H1 (cell line): ENCODE results near the gene NXT2. TPM values are rescaled to one million over a fixed set of nuclear protein-coding genes. Genes with fewer than 3 reads are reported as not detected.

Source experiments
- CTCF ChIA-PET: fragments of 300-600 bp; sonication (Branson Sonifier 250); formaldehyde crosslinking; loops from one replicate; lab custom pipeline; 2021; ENCODE audit not compliant: partially characterized antibody; lab: Charles Lee
- POLR2A ChIA-PET: fragments of 300-600 bp; sonication (Branson Sonifier 250); formaldehyde crosslinking; loops from one replicate; lab custom pipeline; 2021; ENCODE audit warnings: inconsistent platforms; ENCODE audit not compliant: partially characterized antibody; lab: Charles Lee
- DNase-seq, 2 experiments: peaks; one replicate each; pipeline versions ENCODE4 v3.0.0 to v3.0.0-alpha.2; 2010 to 2022; ENCODE audit warnings: low spot score in 2 of 2, low read depth in 1 of 2, mixed read lengths in 1 of 2
- FAIRE-seq: peaks from 2 replicates; lab custom pipeline; 2011; peaks lifted over from hg19 to GRCh38; lab: Jason Lieb, UNC
- H2AFZ ChIP-seq: 2 replicates; pipeline ENCODE4 v1.8.1; 2012; ENCODE audit warnings: low read length, inconsistent platforms
- H2AK5ac ChIP-seq: 2 replicates; pipeline ENCODE4 v1.6.1; 2013; ENCODE audit warnings: low read depth, low read length
- H2BK120ac ChIP-seq: replicated peaks from 2 replicates; pipeline ENCODE3; 2013; ENCODE audit warnings: low read depth, low read length, inconsistent platforms
- H2BK12ac ChIP-seq: 2 replicates; pipeline ENCODE4 v1.6.1; 2013; ENCODE audit warnings: low read depth, low read length
- H2BK15ac ChIP-seq: 2 replicates; pipeline ENCODE4 v1.6.1; 2013; ENCODE audit warnings: low read length
- H2BK20ac ChIP-seq: 2 replicates; pipeline ENCODE4 v1.6.1; 2013; ENCODE audit warnings: low read length
- H2BK5ac ChIP-seq: 2 replicates; pipeline ENCODE4 v1.6.1; 2013; ENCODE audit warnings: low read depth, low read length
- H3K14ac ChIP-seq: 2 replicates; pipeline ENCODE4 v1.6.1; 2013; ENCODE audit warnings: inconsistent platforms; ENCODE audit not compliant: insufficient read length
- H3K18ac ChIP-seq: 2 replicates; pipeline ENCODE4 v1.6.1; 2013; ENCODE audit warnings: low read length; ENCODE audit errors: extremely low read depth
- H3K23ac ChIP-seq: 2 replicates; pipeline ENCODE4 v1.6.1; 2013; ENCODE audit warnings: inconsistent platforms; ENCODE audit not compliant: insufficient read length
- H3K23me2 ChIP-seq: 2 replicates; pipeline ENCODE4 v1.6.1; 2013; ENCODE audit warnings: low read depth, low read length
- H3K27ac ChIP-seq: 2 replicates; pipeline ENCODE4 v1.6.1; 2011; ENCODE audit warnings: low read depth, low read length, inconsistent platforms
- H3K27me3 ChIP-seq, 4 experiments: replicated peaks in 1 of 4; 1 replicate in 1 of 4; 2 replicates in 3 of 4; pipeline versions ENCODE4 v1.6.1 to v1.8.1; 2011 to 2013; ENCODE audit warnings: low read length in 3 of 4, mild to moderate bottlenecking in 3 of 4, inconsistent platforms in 2 of 4, mixed read lengths in 2 of 4, moderate library complexity in 1 of 4; ENCODE audit not compliant: control insufficient read depth in 3 of 4, insufficient read depth in 3 of 4; ENCODE audit errors: extremely low read depth in 1 of 4
- H3K36me3 ChIP-seq, 4 experiments: 2 replicates each; pipeline versions ENCODE4 v1.6.1 to v1.8.1; 2011 to 2013; ENCODE audit warnings: mild to moderate bottlenecking in 4 of 4, low read length in 3 of 4, moderate library complexity in 2 of 4, control low read depth in 1 of 4, inconsistent platforms in 1 of 4; ENCODE audit not compliant: insufficient read depth in 4 of 4, control insufficient read depth in 2 of 4
- H3K4ac ChIP-seq: replicated peaks from 2 replicates; pipeline ENCODE3; 2013; ENCODE audit warnings: low read length, low read depth, mixed read lengths, inconsistent platforms; ENCODE audit not compliant: insufficient read length
- H3K4me1 ChIP-seq, 4 experiments: replicated peaks in 1 of 4; 1 replicate in 1 of 4; 2 replicates in 3 of 4; pipeline versions ENCODE4 v1.6.1 to v1.8.1; 2011 to 2013; ENCODE audit warnings: low read length in 3 of 4, inconsistent platforms in 2 of 4, mixed read lengths in 1 of 4; ENCODE audit not compliant: insufficient read depth in 4 of 4, control insufficient read depth in 3 of 4
- H3K4me2 ChIP-seq, 2 experiments: 2 replicates each; pipeline versions ENCODE4 v1.6.1 to v1.8.1; 2011 to 2013; ENCODE audit warnings: low read depth in 2 of 2, low read length in 2 of 2, control low read depth in 1 of 2, inconsistent platforms in 1 of 2, mild to moderate bottlenecking in 1 of 2; ENCODE audit not compliant: insufficient read depth in 1 of 2
- H3K4me3 ChIP-seq, 4 experiments: fragments of 200-600, 300-600 bp in 1 of 4; sonication (generic), shearing (Covaris generic), sonication (Bioruptor Twin) in 1 of 4; 2 replicates each; pipeline versions ENCODE4 v1.5.1 to v1.8.1; 2011 to 2016; ENCODE audit warnings: low read length in 4 of 4, low read depth in 3 of 4, control low read depth in 2 of 4, inconsistent platforms in 2 of 4, mild to moderate bottlenecking in 2 of 4, mixed read lengths in 1 of 4, moderate library complexity in 1 of 4; ENCODE audit not compliant: insufficient read depth in 2 of 4; ENCODE audit errors: extremely low read depth in 1 of 4
- H3K56ac ChIP-seq: replicated peaks from 2 replicates; pipeline ENCODE3; 2013; ENCODE audit warnings: low read depth, mild to moderate bottlenecking, mixed read lengths, low read length, inconsistent platforms; ENCODE audit not compliant: insufficient read length
- H3K79me1 ChIP-seq: 2 replicates; pipeline ENCODE4 v1.6.1; 2013; ENCODE audit warnings: low read depth, low read length, control low read depth
- H3K79me2 ChIP-seq, 2 experiments: 2 replicates each; pipeline versions ENCODE4 v1.6.1 to v1.8.1; 2012 to 2013; ENCODE audit warnings: low read length in 2 of 2, mild to moderate bottlenecking in 2 of 2, inconsistent platforms in 1 of 2; ENCODE audit not compliant: insufficient read depth in 2 of 2, control insufficient read depth in 1 of 2
- H3K9ac ChIP-seq, 4 experiments: replicated peaks in 1 of 4; 1 replicate in 1 of 4; 2 replicates in 3 of 4; pipeline versions ENCODE4 v1.6.1 to v1.8.1; 2011 to 2013; ENCODE audit warnings: low read depth in 3 of 4, low read length in 3 of 4, control low read depth in 2 of 4, mild to moderate bottlenecking in 2 of 4, moderate library complexity in 2 of 4, inconsistent platforms in 1 of 4; ENCODE audit errors: extremely low read depth in 1 of 4
- H3K9me3 ChIP-seq, 2 experiments: 2 replicates each; pipeline versions ENCODE4 v1.6.1 to v1.8.1; 2012 to 2013; ENCODE audit warnings: mild to moderate bottlenecking in 2 of 2, moderate library complexity in 2 of 2, control low read depth in 1 of 2, inconsistent platforms in 1 of 2, low read depth in 1 of 2, low read length in 1 of 2, mixed read lengths in 1 of 2; ENCODE audit not compliant: insufficient read depth in 2 of 2
- H4K20me1 ChIP-seq, 2 experiments: replicated peaks in 1 of 2; 2 replicates each; pipeline versions ENCODE3 to v1.8.1; 2011 to 2013; ENCODE audit warnings: inconsistent platforms in 2 of 2, low read length in 2 of 2, mild to moderate bottlenecking in 1 of 2; ENCODE audit not compliant: insufficient read depth in 2 of 2, control insufficient read depth in 1 of 2
- H4K5ac ChIP-seq: 2 replicates; pipeline ENCODE4 v1.6.1; 2013; ENCODE audit warnings: low read length, low read depth, mixed read lengths, inconsistent platforms; ENCODE audit not compliant: insufficient read length
- H4K8ac ChIP-seq: 2 replicates; pipeline ENCODE4 v1.8.0; 2013; ENCODE audit warnings: mild to moderate bottlenecking, moderate library complexity, low read length, inconsistent platforms; ENCODE audit not compliant: insufficient read depth; ENCODE audit errors: extremely low read depth
- H4K91ac ChIP-seq: replicated peaks from 2 replicates; pipeline ENCODE3; 2013; ENCODE audit warnings: low read length, mixed read lengths, inconsistent platforms; ENCODE audit not compliant: insufficient read length
- CHD1 ChIP-seq: IDR thresholded peaks from 2 replicates; pipeline ENCODE4 v1.6.1; 2012; ENCODE audit warnings: low read depth, low read length, improper control_type of control experiment
- EZH2 ChIP-seq: fragments of 200-600 bp; sonication (generic); IDR thresholded peaks from 2 replicates; pipeline ENCODE4 v1.7.1; 2012; ENCODE audit warnings: low read depth, mild to moderate bottlenecking, moderate library complexity, low read length, inconsistent platforms; ENCODE audit not compliant: severe bottlenecking
- MAFK ChIP-seq: IDR thresholded peaks from 2 replicates; pipeline ENCODE4 v1.6.1; 2012; ENCODE audit warnings: low read depth, mild to moderate bottlenecking, improper control_type of control experiment, low read length
- SIN3A ChIP-seq, 2 experiments: IDR thresholded peaks in 1 of 2; conservative IDR thresholded peaks in 1 of 2; 2 replicates each; pipeline ENCODE4 v1.6.1; 2011 to 2012; ENCODE audit warnings: low read length in 2 of 2, improper control_type of control experiment in 1 of 2, low read depth in 1 of 2, mild to moderate bottlenecking in 1 of 2
- SP1 ChIP-seq: IDR thresholded peaks from 2 replicates; pipeline ENCODE4 v1.6.1; 2011; ENCODE audit warnings: low read depth, low read length
- WGBS, 2 experiments: shearing (Covaris generic) in 1 of 2; methylation state at CpG; one replicate each; pipeline versions ENCODE4 v1.1.6 to v1.1.7; 2013 to 2015; ENCODE audit warnings: low lambda C conversion rate in 2 of 2, mixed read lengths in 2 of 2, inconsistent platforms in 1 of 2, low coverage in 1 of 2, missing lambda C conversion rate in 1 of 2; ENCODE audit not compliant: insufficient replicate concordance in 2 of 2, insufficient coverage in 1 of 2, insufficient read length in 1 of 2; ENCODE audit errors: extremely low coverage in 1 of 2, missing lambda C conversion rate in 1 of 2; 5-methylcytosine and 5-hydroxymethylcytosine counted together
- polyA plus RNA-seq, 7 experiments: library from polyadenylated mRNA; depleted of rRNA in 3 of 7; stranded (reverse) in 5 of 7; unstranded in 2 of 7; fragments of >200 nt in 5 of 7; fragments of 200-250 nt in 2 of 7; gene quantifications; 1 replicate in 5 of 7; 2 replicates in 1 of 7; 4 replicates in 1 of 7; pipeline versions ENCODE4 v1.2.1 to v1.2.3, GENCODE V29; 2011 to 2013; ENCODE audit warnings: missing spikeins in 2 of 7, mixed read lengths in 2 of 7
- total RNA-seq: library from RNA; stranded (reverse); fragmentation: NEBNext Ultra II Directional; extraction: Animal tissue kit (Norgen Biotek cat#: 25700); gene quantifications from 2 replicates; pipeline ENCODE4 v1.2.1, GENCODE V29; 2021
- TF ChIP-seq, protein P1 (sequence below): IDR thresholded peaks from 2 replicates; pipeline ENCODE4 v1.6.1; 2012; ENCODE audit warnings: low read length, inconsistent platforms
- TF ChIP-seq, protein P2 (sequence below), 3 experiments: IDR thresholded peaks; 1 replicate in 2 of 3; 2 replicates in 1 of 3; pipeline versions ENCODE4 v1.5.1 to v1.6.1; 2011; ENCODE audit warnings: low read length in 3 of 3, mild to moderate bottlenecking in 3 of 3, inconsistent platforms in 2 of 3, low read depth in 1 of 3, moderate library complexity in 1 of 3; ENCODE audit not compliant: insufficient read depth in 1 of 3; ENCODE audit errors: control extremely low read depth in 1 of 3

Gene NXT2
- total and polyA plus RNA-seq, 2 of the 8 experiments (the other 6 are each of a cell fraction or from before 2014, with no cell fraction given) = 6.1 to 13.5 TPM

DNA sequence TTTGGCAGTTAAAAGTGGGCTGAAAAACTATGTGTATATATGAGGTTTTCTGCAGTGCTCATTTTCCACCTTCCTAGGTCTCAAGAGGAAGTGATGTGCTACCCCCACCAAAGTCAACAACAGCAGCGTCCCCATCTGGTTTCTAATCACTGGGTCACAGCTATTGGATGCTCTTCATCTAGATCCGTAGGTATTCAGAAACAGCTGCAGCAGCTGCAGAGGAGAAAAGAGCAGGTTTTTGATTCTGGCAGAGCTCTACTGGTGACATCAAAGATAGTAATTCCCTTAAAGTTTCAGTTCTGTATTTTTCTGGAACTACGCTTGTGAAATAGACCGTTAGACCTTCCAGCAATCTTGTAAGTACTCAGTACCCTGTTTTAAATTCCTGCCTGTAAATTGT, 49.0 kb upstream of the NXT2 start:
- no peaks in the 10 kb centered on the region for H3K79me1 ChIP-seq
- no peaks in the 10 kb centered on the region for H3K27me3 ChIP-seq
- TF ChIP-seq SIN3A (conservative IDR thresholded peaks at IDR 0.05 in 1 of 2, IDR thresholded peaks at IDR 0.05 in 1 of 2; ENCODE audit: low read depth in 1 of 2, low read length in 2 of 2) (no peak), CHD1 (no peak), EZH2 (no peak), SP1 (no peak), MAFK (no peak)
- TF ChIP-seq, protein P1, sequence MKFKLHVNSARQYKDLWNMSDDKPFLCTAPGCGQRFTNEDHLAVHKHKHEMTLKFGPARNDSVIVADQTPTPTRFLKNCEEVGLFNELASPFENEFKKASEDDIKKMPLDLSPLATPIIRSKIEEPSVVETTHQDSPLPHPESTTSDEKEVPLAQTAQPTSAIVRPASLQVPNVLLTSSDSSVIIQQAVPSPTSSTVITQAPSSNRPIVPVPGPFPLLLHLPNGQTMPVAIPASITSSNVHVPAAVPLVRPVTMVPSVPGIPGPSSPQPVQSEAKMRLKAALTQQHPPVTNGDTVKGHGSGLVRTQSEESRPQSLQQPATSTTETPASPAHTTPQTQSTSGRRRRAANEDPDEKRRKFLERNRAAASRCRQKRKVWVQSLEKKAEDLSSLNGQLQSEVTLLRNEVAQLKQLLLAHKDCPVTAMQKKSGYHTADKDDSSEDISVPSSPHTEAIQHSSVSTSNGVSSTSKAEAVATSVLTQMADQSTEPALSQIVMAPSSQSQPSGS = no peak
- TF ChIP-seq, protein P2, sequence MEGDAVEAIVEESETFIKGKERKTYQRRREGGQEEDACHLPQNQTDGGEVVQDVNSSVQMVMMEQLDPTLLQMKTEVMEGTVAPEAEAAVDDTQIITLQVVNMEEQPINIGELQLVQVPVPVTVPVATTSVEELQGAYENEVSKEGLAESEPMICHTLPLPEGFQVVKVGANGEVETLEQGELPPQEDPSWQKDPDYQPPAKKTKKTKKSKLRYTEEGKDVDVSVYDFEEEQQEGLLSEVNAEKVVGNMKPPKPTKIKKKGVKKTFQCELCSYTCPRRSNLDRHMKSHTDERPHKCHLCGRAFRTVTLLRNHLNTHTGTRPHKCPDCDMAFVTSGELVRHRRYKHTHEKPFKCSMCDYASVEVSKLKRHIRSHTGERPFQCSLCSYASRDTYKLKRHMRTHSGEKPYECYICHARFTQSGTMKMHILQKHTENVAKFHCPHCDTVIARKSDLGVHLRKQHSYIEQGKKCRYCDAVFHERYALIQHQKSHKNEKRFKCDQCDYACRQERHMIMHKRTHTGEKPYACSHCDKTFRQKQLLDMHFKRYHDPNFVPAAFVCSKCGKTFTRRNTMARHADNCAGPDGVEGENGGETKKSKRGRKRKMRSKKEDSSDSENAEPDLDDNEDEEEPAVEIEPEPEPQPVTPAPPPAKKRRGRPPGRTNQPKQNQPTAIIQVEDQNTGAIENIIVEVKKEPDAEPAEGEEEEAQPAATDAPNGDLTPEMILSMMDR (IDR thresholded peaks at IDR 0.05; ENCODE audit: control extremely low read depth in 1 of 3, insufficient read depth in 1 of 3, low read depth in 1 of 3, low read length in 3 of 3) = no peak
- no peak overlapping the region for H3K27ac ChIP-seq
- no peak overlapping the region for H2BK120ac ChIP-seq
- no peaks in the 10 kb centered on the region for H3K79me2 ChIP-seq
- H4K20me1 ChIP-seq = no peaks in the 10 kb centered on the region
- no peak overlapping the region for H3K9ac ChIP-seq
- no peak overlapping the region for H3K14ac ChIP-seq
- no peak overlapping the region for H4K91ac ChIP-seq
- H3K23me2 ChIP-seq = no peaks in the 10 kb centered on the region
- DNase-seq = no peak
- no peak overlapping the region for H4K8ac ChIP-seq
- peak; percentile 7 for FAIRE-seq
- H3K18ac ChIP-seq = no peak overlapping the region
- no peak overlapping the region for H2AK5ac ChIP-seq
- H4K5ac ChIP-seq = no peak overlapping the region
- H3K36me3 ChIP-seq = no peaks in the 10 kb centered on the region
- no peak overlapping the region for H3K4me3 ChIP-seq
- H3K4me2 ChIP-seq = no peak overlapping the region
- no peak overlapping the region for H2BK12ac ChIP-seq
- H2BK20ac ChIP-seq = no peak overlapping the region
- H3K4ac ChIP-seq = no peak overlapping the region
- no peak overlapping the region for H2AFZ ChIP-seq
- no peak overlapping the region for H2BK5ac ChIP-seq
- 78% methylated on average over 4 of the region's 4 CpGs; no CpG with 5 or more reads in 1 of the 2 experiments for WGBS, 2 experiments
- no peak overlapping the region for H3K23ac ChIP-seq
- ChIA-PET POLR2A (no interaction called here), CTCF (interaction anchor here (1.4 to 5.1 kb wide), 3 partner anchors 14 to 403 kb away, joined by 4 to 110 read pairs (median 6); no protein-coding TSS in a partner anchor)
- H3K4me1 ChIP-seq = no peaks in the 10 kb centered on the region
- H3K56ac ChIP-seq = no peak overlapping the region
- no peaks in the 10 kb centered on the region for H3K9me3 ChIP-seq
- no peak overlapping the region for H2BK15ac ChIP-seq
